DMS114 treated with DMSO at 0.1 percent for 48 hours (cell line): Measurements from ENCODE around the gene CDC25A.

Experiments
- DNase-seq: peaks from one replicate; lab custom pipeline; 2025; ENCODE audit not compliant: unreplicated experiment; lab: John Stamatoyannopoulos, UW

The CDC25A gene

DNA sequence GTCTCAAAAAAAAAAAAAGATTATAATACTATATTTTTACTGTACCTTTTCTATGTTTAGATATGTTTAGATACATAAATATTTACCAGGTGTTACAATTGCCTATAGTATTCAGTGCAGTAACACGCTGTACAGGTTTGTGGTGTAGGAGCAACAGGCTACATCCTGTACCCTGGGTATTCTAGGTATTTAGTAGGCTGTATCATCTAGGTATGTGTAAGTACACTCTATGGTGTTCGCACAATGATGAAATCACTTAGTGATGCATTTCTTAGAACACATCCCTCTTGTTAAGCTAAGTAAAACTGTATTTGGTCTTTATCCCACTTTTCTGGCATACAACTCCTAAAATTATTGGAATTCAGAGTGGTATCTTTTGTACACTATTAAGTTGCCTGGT lies 77.8 kb downstream of the CDC25A start:
- DNase-seq, result no peak

- DNase-seq, result no peak
These were observed 81.0 kb downstream of the CDC25A start for GRCh38 chr3:48107227-48107626.
